IMR-90 (cell line): ENCODE measurements around the gene BTBD10. TPM values are rescaled to one million over a fixed set of nuclear protein-coding genes. Genes with fewer than 3 reads are reported as not detected.

Source experiments
- ATAC-seq: fragments of 200-7000 bp; cut with Tn5 transposase; 2 replicates; pipeline ENCODE4 v1.9.1; 2020; ENCODE audit warnings: low read depth, mild to moderate bottlenecking, moderate library complexity
- BruUV-seq: library from RNA; stranded (reverse); fragments of 400-500 nt; replicated peaks from 2 replicates; lab custom pipeline; 2021; lab: Mats Ljungman, UMichigan
- CTCF ChIA-PET: fragments of 300-600 bp; formaldehyde crosslinking; extraction: SDS; loops from one replicate; lab custom pipeline; 2021; ENCODE audit warnings: antibody characterized with exemption; lab: Yijun Ruan, JAX
- POLR2A ChIA-PET: fragments of 300-600 bp; sonication (Branson Sonifier 250); formaldehyde crosslinking; loops from one replicate; lab custom pipeline; 2022; ENCODE audit warnings: antibody characterized with exemption; ENCODE audit not compliant: unreplicated experiment; lab: Charles Lee
- DNase-seq: peaks from one replicate; pipeline ENCODE4 v3.0.0; 2013
- H2AFZ ChIP-seq: replicated peaks from 2 replicates; pipeline ENCODE3; 2013; ENCODE audit warnings: low read length, mild to moderate bottlenecking; ENCODE audit not compliant: poor library complexity
- H2AK5ac ChIP-seq: 2 replicates; pipeline ENCODE4 v1.6.1; 2013; ENCODE audit warnings: low read depth, low read length, inconsistent platforms
- H2AK9ac ChIP-seq: replicated peaks from 2 replicates; pipeline ENCODE3; 2013; ENCODE audit warnings: mild to moderate bottlenecking, low read depth, low read length, moderate library complexity; ENCODE audit not compliant: poor library complexity
- H2BK120ac ChIP-seq: 2 replicates; pipeline ENCODE4 v1.6.1; 2013; ENCODE audit warnings: low read depth, low read length, inconsistent platforms
- H2BK15ac ChIP-seq: 3 replicates; pipeline ENCODE4 v1.6.1; 2013; ENCODE audit warnings: low read depth, low read length, inconsistent platforms
- H2BK20ac ChIP-seq: 2 replicates; pipeline ENCODE4 v1.6.1; 2013; ENCODE audit warnings: low read depth, mild to moderate bottlenecking, inconsistent platforms, low read length, moderate library complexity
- H2BK5ac ChIP-seq: 2 replicates; pipeline ENCODE4 v1.6.1; 2013; ENCODE audit warnings: mild to moderate bottlenecking, low read depth, low read length, inconsistent platforms; ENCODE audit not compliant: poor library complexity, severe bottlenecking
- H3K14ac ChIP-seq: replicated peaks from 2 replicates; pipeline ENCODE4 v1.6.1; 2013; ENCODE audit warnings: low read depth, low read length, inconsistent platforms
- H3K18ac ChIP-seq: 2 replicates; pipeline ENCODE4 v1.6.1; 2013; ENCODE audit warnings: low read depth, low read length, control low read depth
- H3K23ac ChIP-seq: 2 replicates; pipeline ENCODE4 v1.6.1; 2013; ENCODE audit warnings: low read depth, low read length, inconsistent platforms
- H3K27ac ChIP-seq: 2 replicates; pipeline ENCODE4 v1.5.1; 2013; ENCODE audit warnings: mild to moderate bottlenecking, control low read depth, low read length; ENCODE audit not compliant: insufficient read depth
- H3K27me3 ChIP-seq: 2 replicates; pipeline ENCODE4 v1.6.1; 2013; ENCODE audit warnings: low read length; ENCODE audit not compliant: control insufficient read depth, insufficient read depth
- H3K36me3 ChIP-seq: 2 replicates; pipeline ENCODE4 v1.6.1; 2013; ENCODE audit warnings: low read length, mixed read lengths; ENCODE audit not compliant: control insufficient read depth, insufficient read depth
- H3K4ac ChIP-seq: 2 replicates; pipeline ENCODE4 v1.6.1; 2013; ENCODE audit warnings: low read depth, low read length, inconsistent platforms
- H3K4me1 ChIP-seq: 2 replicates; pipeline ENCODE4 v1.6.1; 2013; ENCODE audit warnings: low read length, mixed read lengths; ENCODE audit not compliant: control insufficient read depth, insufficient read depth
- H3K4me2 ChIP-seq: 2 replicates; pipeline ENCODE4 v1.6.1; 2013; ENCODE audit warnings: low read depth, mild to moderate bottlenecking, control low read depth, low read length, moderate library complexity
- H3K4me3 ChIP-seq: 2 replicates; pipeline ENCODE4 v1.5.1; 2013; ENCODE audit warnings: low read depth, mild to moderate bottlenecking, control low read depth, low read length, moderate library complexity; ENCODE audit not compliant: insufficient read depth
- H3K56ac ChIP-seq: 2 replicates; pipeline ENCODE4 v1.6.1; 2013; ENCODE audit warnings: low read length, inconsistent platforms; ENCODE audit not compliant: insufficient read depth; ENCODE audit errors: extremely low read depth
- H3K79me1 ChIP-seq, 2 experiments: 2 replicates each; pipeline ENCODE4 v1.6.1; 2013; ENCODE audit warnings: low read length in 2 of 2, inconsistent platforms in 1 of 2, low read depth in 1 of 2
- H3K9ac ChIP-seq: 2 replicates; pipeline ENCODE4 v1.6.1; 2013; ENCODE audit warnings: low read depth, low read length, control low read depth
- H3K9me1 ChIP-seq: 2 replicates; pipeline ENCODE4 v1.6.1; 2013; ENCODE audit warnings: low read length, inconsistent platforms; ENCODE audit not compliant: insufficient read depth
- H3K9me3 ChIP-seq: 2 replicates; pipeline ENCODE4 v1.6.1; 2013; ENCODE audit warnings: low read length; ENCODE audit not compliant: control insufficient read depth, insufficient read depth
- H4K20me1 ChIP-seq: 2 replicates; pipeline ENCODE4 v1.6.1; 2013; ENCODE audit warnings: low read length, inconsistent platforms; ENCODE audit not compliant: insufficient read depth
- H4K5ac ChIP-seq: 2 replicates; pipeline ENCODE4 v1.6.1; 2013; ENCODE audit warnings: mild to moderate bottlenecking, low read depth, low read length, control low read depth
- H4K8ac ChIP-seq, 2 experiments: 2 replicates each; pipeline ENCODE4 v1.6.1; 2013; ENCODE audit warnings: low read depth in 2 of 2, low read length in 2 of 2, control low read depth in 1 of 2, inconsistent platforms in 1 of 2
- H4K91ac ChIP-seq: 2 replicates; pipeline ENCODE4 v1.6.1; 2013; ENCODE audit warnings: low read depth, low read length, inconsistent platforms; ENCODE audit not compliant: insufficient read depth
- CEBPB ChIP-seq: IDR thresholded peaks from 2 replicates; pipeline ENCODE4 v1.6.1; 2012; ENCODE audit warnings: low read depth, low read length, improper control_type of control experiment
- ELK1 ChIP-seq: fragments of 150-350 bp; IDR thresholded peaks from 2 replicates; pipeline ENCODE4 v1.6.1; 2016; ENCODE audit warnings: low read depth, mild to moderate bottlenecking, low read length, moderate library complexity, borderline replicate concordance
- MAFK ChIP-seq: IDR thresholded peaks from 2 replicates; pipeline ENCODE4 v1.6.1; 2012; ENCODE audit warnings: low read depth, low read length, improper control_type of control experiment
- MAZ ChIP-seq: IDR thresholded peaks from 2 replicates; pipeline ENCODE4 v1.6.1; 2012; ENCODE audit warnings: low read depth, mild to moderate bottlenecking, low read length, improper control_type of control experiment, moderate library complexity, borderline replicate concordance
- MXI1 ChIP-seq: IDR thresholded peaks from 2 replicates; pipeline ENCODE4 v1.6.1; 2012; ENCODE audit warnings: low read depth, mild to moderate bottlenecking, low read length, moderate library complexity, borderline replicate concordance
- NFE2L2 ChIP-seq: fragments of 150-350 bp; IDR thresholded peaks from 2 replicates; pipeline ENCODE4 v1.6.1; 2016; ENCODE audit warnings: low read depth, mild to moderate bottlenecking, low read length
- RAD21 ChIP-seq: IDR thresholded peaks from 2 replicates; pipeline ENCODE4 v1.6.1; 2012; ENCODE audit warnings: low read length, improper control_type of control experiment
- RCOR1 ChIP-seq: IDR thresholded peaks from 2 replicates; pipeline ENCODE4 v1.6.1; 2012; ENCODE audit warnings: mild to moderate bottlenecking, low read length, improper control_type of control experiment; ENCODE audit not compliant: insufficient replicate concordance
- RFX5 ChIP-seq: IDR thresholded peaks from 2 replicates; pipeline ENCODE4 v1.8.0; 2012; ENCODE audit warnings: low read depth, mild to moderate bottlenecking, low read length, moderate library complexity
- SMC3 ChIP-seq: fragments of 150-350 bp; IDR thresholded peaks from 2 replicates; pipeline ENCODE4 v1.6.1; 2016; ENCODE audit warnings: low read depth, mild to moderate bottlenecking, antibody characterized with exemption, low read length, moderate library complexity
- USF2 ChIP-seq: fragments of 150-350 bp; IDR thresholded peaks from 2 replicates; pipeline ENCODE4 v1.6.1; 2017; ENCODE audit warnings: mild to moderate bottlenecking, antibody characterized with exemption, low read length, low read depth
- WGBS, 2 experiments: methylation state at CpG; one replicate each; pipeline versions ENCODE4 v1.1.5 to v1.1.7; 2013; ENCODE audit warnings: missing lambda C conversion rate in 2 of 2; ENCODE audit not compliant: insufficient read length in 1 of 2; ENCODE audit errors: extremely low coverage in 2 of 2; 5-methylcytosine and 5-hydroxymethylcytosine counted together
- dilution Hi-C: fragments of 300-500 bp; cut with HindIII; formaldehyde crosslinking; loops from one replicate; pipeline ENCODE4 v1.14.3; 2018; ENCODE audit warnings: low sequenced_read_pairs; ENCODE audit not compliant: unreplicated experiment
- in situ Hi-C: fragments of 300-500 bp; cut with MboI; formaldehyde crosslinking; loops from 3 replicates; pipeline ENCODE4 v1.14.3; 2019; ENCODE audit warnings: low sequenced_read_pairs, inconsistent platforms, mixed read lengths
- intact Hi-C: fragments of 100-400 bp; cut with micrococcal nuclease; formaldehyde crosslinking; loops from 2 replicates; pipeline ENCODE4 v1.10.0; 2022
- polyA plus RNA-seq, 3 experiments: library from polyadenylated mRNA; depleted of rRNA; stranded (reverse); fragments of >200 nt; gene quantifications; 2 replicates each; pipeline ENCODE4 v1.2.3, GENCODE V29; 2012; ENCODE audit warnings: low replicate concordance in 1 of 3
- total RNA-seq: library from RNA; depleted of rRNA; stranded (reverse); fragments of >200 nt; gene quantifications from 2 replicates; pipeline ENCODE4 v1.2.3, GENCODE V29; 2012

BTBD10 gene
- total and polyA plus RNA-seq, 2 of the 4 experiments (the other 2 are of a cell fraction), result 32.5 to 59.9 TPM

GRCh38 chr11:13373216-13373615, 89.8 kb downstream of the BTBD10 start:
- H3K4me1 ChIP-seq, result peaks cover 6% of the 10 kb centered on the region
- dilution Hi-C loops, result no loop called here
- no peak overlapping the region for H4K91ac ChIP-seq
- no peak overlapping the region for H4K5ac ChIP-seq
- H3K9me3 ChIP-seq, result no peaks in the 10 kb centered on the region
- no peak overlapping the region for H3K4ac ChIP-seq
- peaks cover 34% of the 10 kb centered on the region for H3K36me3 ChIP-seq
- CTCF ChIA-PET, result interaction anchor here (0.7 kb wide), 1 partner anchor 163 kb away, joined by 4 read pairs; no protein-coding TSS in a partner anchor
- no peak overlapping the region for H3K56ac ChIP-seq
- no peak for ATAC-seq
- in situ Hi-C loops, result no loop called here
- POLR2A ChIA-PET, result no interaction called here
- H2AK5ac ChIP-seq, result no peak overlapping the region
- no CpG with 5 or more reads among the region's 2 CpGs for WGBS, 2 experiments
- H3K4me2 ChIP-seq, result no peak overlapping the region
- H3K27me3 ChIP-seq, result no peaks in the 10 kb centered on the region
- intact Hi-C loops, result no loop called here
- no peak overlapping the region for H3K14ac ChIP-seq
- no peak overlapping the region for H2BK5ac ChIP-seq
- no peak for TF ChIP-seq RFX5
- TF ChIP-seq RCOR1, result no peak
- no peak for TF ChIP-seq SMC3
- no peak for TF ChIP-seq MAFK
- TF ChIP-seq RAD21, result no peak
- no peak for TF ChIP-seq MXI1
- TF ChIP-seq NFE2L2, result no peak
- TF ChIP-seq USF2, result no peak
- no peak for TF ChIP-seq ELK1
- TF ChIP-seq CEBPB, result no peak
- no peak for TF ChIP-seq MAZ
- peaks cover 15% of the 10 kb centered on the region for H3K9me1 ChIP-seq
- no peak overlapping the region for H4K8ac ChIP-seq
- no peak overlapping the region for H3K9ac ChIP-seq
- no peak overlapping the region for H3K18ac ChIP-seq
- BruUV-seq, result no TSS peak
- no peak overlapping the region for H2AK9ac ChIP-seq
- H2AFZ ChIP-seq, result no peak overlapping the region
- no peaks in the 10 kb centered on the region for H4K20me1 ChIP-seq
- H3K27ac ChIP-seq, result no peak overlapping the region
- DNase-seq, result no peak
- H3K4me3 ChIP-seq, result no peak overlapping the region
- H2BK120ac ChIP-seq, result no peak overlapping the region
- peaks cover 0 to 3% of the 10 kb centered on the region in 2 experiments; a peak in 1 of 4 replicates for H3K79me1 ChIP-seq
- H2BK15ac ChIP-seq, result no peak overlapping the region
- H3K23ac ChIP-seq, result no peak overlapping the region
- no peak overlapping the region for H2BK20ac ChIP-seq
